ENCODE measurements around the gene PRSS12. TPM values are rescaled to one million over a fixed set of nuclear protein-coding genes. Genes with fewer than 3 reads are reported as not detected.

The PRSS12 gene
- total RNA-seq, 1 experiment from 2014 or later: 0.25 TPM

DNA sequence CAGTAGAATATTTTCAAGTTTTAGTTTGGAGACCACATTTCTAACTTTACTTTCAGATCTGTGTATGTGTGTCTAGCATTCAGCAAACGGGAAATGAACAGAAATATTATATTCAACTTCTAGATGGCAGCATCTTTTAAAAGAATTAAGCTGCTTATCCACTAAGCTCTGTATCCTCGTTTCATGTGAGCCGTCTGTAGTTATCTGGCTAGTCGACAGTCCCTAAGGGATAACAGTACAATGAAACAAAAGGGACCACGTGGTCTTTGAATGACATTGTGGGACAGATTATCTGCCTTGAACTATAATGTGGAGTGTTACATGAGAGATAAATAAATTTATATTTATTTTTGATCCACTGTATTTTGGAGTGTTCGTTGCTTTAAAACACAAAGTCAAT lies 35.8 kb upstream of the PRSS12 start:
- Histone ChIP-seq H3K4me1 (no peaks in the 10 kb centered on the region), H3K27me3 (replicated peaks; ENCODE audit: control insufficient read depth, insufficient read depth, low read length) (no peaks in the 10 kb centered on the region), H3K36me3 (ENCODE audit: control insufficient read depth, insufficient read depth, low read length) (no peaks in the 10 kb centered on the region), H3K4me3 (ENCODE audit: low read depth, low read length) (no peak overlapping the region), H3K9me3 (no peaks in the 10 kb centered on the region; the same call in 1 of the 2 replicates)
- POLR2A ChIA-PET: no interaction called here
- no TSS peak for BruUV-seq (replicated peaks)
- no peak for TF ChIP-seq CTCF (IDR thresholded peaks at IDR 0.05; ENCODE audit: insufficient read depth in 1 of 2, low read depth in 1 of 2, low read length in 1 of 2, severe bottlenecking in 1 of 2, unreplicated experiment in 1 of 2)
- Mint-ChIP-seq H3K27me3 (ENCODE audit: insufficient read depth, unreplicated experiment) (no peaks in the 10 kb centered on the region), H3K4me3 (ENCODE audit: unreplicated experiment) (no peak overlapping the region), H3K36me3 (ENCODE audit: insufficient read depth, unreplicated experiment) (no peaks in the 10 kb centered on the region), H3K4me1 (ENCODE audit: low read depth, unreplicated experiment) (no peaks in the 10 kb centered on the region), H3K27ac (ENCODE audit: unreplicated experiment) (no peak overlapping the region), H3K9me3 (ENCODE audit: unreplicated experiment) (peaks cover 18% of the 10 kb centered on the region)
- intact Hi-C loops (cut with micrococcal nuclease; ENCODE audit: unreplicated experiment): no loop called here
- DNase-seq: no peak
- CTCF ChIA-PET: no interaction called here

DNA sequence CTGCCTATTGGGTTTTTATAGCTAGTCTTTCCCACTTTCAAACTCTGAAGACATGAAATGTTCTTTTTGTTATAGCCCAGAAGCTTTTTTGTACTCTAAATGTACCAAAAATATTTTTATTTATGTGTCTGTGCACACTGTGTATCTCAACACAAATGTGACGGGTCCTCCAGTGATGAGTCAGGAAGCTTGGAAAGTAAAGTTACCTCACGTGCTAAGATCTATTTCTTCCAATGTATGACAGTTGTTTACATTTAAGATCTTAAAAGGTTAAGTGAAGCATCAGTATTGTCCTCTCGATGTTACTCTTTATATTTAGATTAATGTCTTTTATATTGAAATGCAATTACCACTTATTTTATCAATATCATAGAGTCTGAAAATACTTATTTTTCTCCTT lies 29.1 kb upstream of the PRSS12 start:
- POLR2A ChIA-PET: no interaction called here
- Histone ChIP-seq H3K27me3 (replicated peaks; ENCODE audit: control insufficient read depth, insufficient read depth, low read length) (no peaks in the 10 kb centered on the region), H3K4me3 (ENCODE audit: low read depth, low read length) (no peak overlapping the region), H3K4me1 (no peaks in the 10 kb centered on the region), H3K36me3 (ENCODE audit: control insufficient read depth, insufficient read depth, low read length) (no peaks in the 10 kb centered on the region), H3K9me3 (no peaks in the 10 kb centered on the region)
- BruUV-seq (replicated peaks): no TSS peak
- no peak overlapping the region for H3K4me3 Mint-ChIP-seq (ENCODE audit: unreplicated experiment)
- H3K9me3 Mint-ChIP-seq (ENCODE audit: unreplicated experiment): peaks cover 16% of the 10 kb centered on the region
- no peak for DNase-seq
- no peak overlapping the region for H3K27ac Mint-ChIP-seq (ENCODE audit: unreplicated experiment)
- no peak for TF ChIP-seq CTCF (IDR thresholded peaks at IDR 0.05; ENCODE audit: insufficient read depth in 1 of 2, low read depth in 1 of 2, low read length in 1 of 2, severe bottlenecking in 1 of 2, unreplicated experiment in 1 of 2)
- no peaks in the 10 kb centered on the region for H3K27me3 Mint-ChIP-seq (ENCODE audit: insufficient read depth, unreplicated experiment)
- no peaks in the 10 kb centered on the region for H3K36me3 Mint-ChIP-seq (ENCODE audit: insufficient read depth, unreplicated experiment)
- intact Hi-C loops (cut with micrococcal nuclease; ENCODE audit: unreplicated experiment): no loop called here
- no peaks in the 10 kb centered on the region for H3K4me1 Mint-ChIP-seq (ENCODE audit: low read depth, unreplicated experiment)
- CTCF ChIA-PET: no interaction called here

GRCh38 chr4:118373614-118374255 lies 20.9 kb upstream of the PRSS12 start:
- H3K27me3 Mint-ChIP-seq (ENCODE audit: insufficient read depth, unreplicated experiment): peaks cover 2% of the 10 kb centered on the region
- BruUV-seq (replicated peaks): no TSS peak
- no peaks in the 10 kb centered on the region for H3K27me3 ChIP-seq (replicated peaks; ENCODE audit: control insufficient read depth, insufficient read depth, low read length)
- H3K4me1 ChIP-seq: no peaks in the 10 kb centered on the region
- no peaks in the 10 kb centered on the region for H3K4me1 Mint-ChIP-seq (ENCODE audit: low read depth, unreplicated experiment)
- CTCF ChIA-PET: no interaction called here
- H3K4me3 ChIP-seq (ENCODE audit: low read depth, low read length): no peak overlapping the region
- no peak overlapping the region for H3K4me3 Mint-ChIP-seq (ENCODE audit: unreplicated experiment)
- no peak for TF ChIP-seq CTCF (IDR thresholded peaks at IDR 0.05; ENCODE audit: insufficient read depth in 1 of 2, low read depth in 1 of 2, low read length in 1 of 2, severe bottlenecking in 1 of 2, unreplicated experiment in 1 of 2)
- no peaks in the 10 kb centered on the region for H3K9me3 Mint-ChIP-seq (ENCODE audit: unreplicated experiment)
- intact Hi-C loops (cut with micrococcal nuclease; ENCODE audit: unreplicated experiment): no loop called here
- POLR2A ChIA-PET: no interaction called here
- H3K27ac Mint-ChIP-seq (ENCODE audit: unreplicated experiment): no peak overlapping the region
- no peaks in the 10 kb centered on the region for H3K9me3 ChIP-seq
- no peaks in the 10 kb centered on the region for H3K36me3 ChIP-seq (ENCODE audit: control insufficient read depth, insufficient read depth, low read length)
- no peak for DNase-seq
- H3K36me3 Mint-ChIP-seq (ENCODE audit: insufficient read depth, unreplicated experiment): no peaks in the 10 kb centered on the region
